ENCODE measurements around the gene CACNA1I.

DNA sequence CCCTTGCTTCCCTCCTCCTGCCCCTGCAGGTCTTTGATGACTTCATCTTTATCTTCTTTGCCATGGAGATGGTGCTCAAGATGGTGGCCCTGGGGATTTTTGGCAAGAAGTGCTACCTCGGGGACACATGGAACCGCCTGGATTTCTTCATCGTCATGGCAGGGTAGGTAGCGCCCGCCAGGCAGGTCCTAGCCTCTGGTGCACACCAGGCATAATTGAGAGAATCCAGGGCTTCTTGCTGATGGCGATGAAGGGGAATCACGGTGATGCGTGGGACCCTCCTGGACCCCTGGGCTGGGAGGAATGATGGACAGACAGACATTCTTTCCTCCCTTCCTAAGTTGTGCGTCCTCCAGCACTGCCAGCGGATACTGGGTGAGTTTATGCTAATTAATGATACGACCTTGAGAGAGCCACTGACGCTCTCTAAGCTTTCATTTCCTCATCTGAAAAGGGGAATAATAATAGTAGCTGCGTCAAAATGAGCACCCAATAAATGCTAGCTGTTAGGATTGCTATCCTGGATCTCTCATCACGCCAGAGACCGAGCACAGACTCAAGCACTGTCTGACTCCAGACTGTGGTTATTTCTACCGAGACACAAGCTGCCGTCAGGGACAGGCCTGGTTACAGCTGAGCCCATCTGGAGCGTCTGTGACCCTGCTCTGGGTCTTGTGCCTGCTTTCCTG is 30.1 kb downstream of the CACNA1I start:
- TF ChIP-seq, protein P1, sequence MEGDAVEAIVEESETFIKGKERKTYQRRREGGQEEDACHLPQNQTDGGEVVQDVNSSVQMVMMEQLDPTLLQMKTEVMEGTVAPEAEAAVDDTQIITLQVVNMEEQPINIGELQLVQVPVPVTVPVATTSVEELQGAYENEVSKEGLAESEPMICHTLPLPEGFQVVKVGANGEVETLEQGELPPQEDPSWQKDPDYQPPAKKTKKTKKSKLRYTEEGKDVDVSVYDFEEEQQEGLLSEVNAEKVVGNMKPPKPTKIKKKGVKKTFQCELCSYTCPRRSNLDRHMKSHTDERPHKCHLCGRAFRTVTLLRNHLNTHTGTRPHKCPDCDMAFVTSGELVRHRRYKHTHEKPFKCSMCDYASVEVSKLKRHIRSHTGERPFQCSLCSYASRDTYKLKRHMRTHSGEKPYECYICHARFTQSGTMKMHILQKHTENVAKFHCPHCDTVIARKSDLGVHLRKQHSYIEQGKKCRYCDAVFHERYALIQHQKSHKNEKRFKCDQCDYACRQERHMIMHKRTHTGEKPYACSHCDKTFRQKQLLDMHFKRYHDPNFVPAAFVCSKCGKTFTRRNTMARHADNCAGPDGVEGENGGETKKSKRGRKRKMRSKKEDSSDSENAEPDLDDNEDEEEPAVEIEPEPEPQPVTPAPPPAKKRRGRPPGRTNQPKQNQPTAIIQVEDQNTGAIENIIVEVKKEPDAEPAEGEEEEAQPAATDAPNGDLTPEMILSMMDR (IDR thresholded peaks at IDR 0.05; ENCODE audit: poor library complexity), result no peak
- TF ChIP-seq EZH2phosphoT487 (IDR thresholded peaks at IDR 0.05; ENCODE audit: low read depth, severe bottlenecking, unreplicated experiment), result no peak
- TF ChIP-seq EZH2 (IDR thresholded peaks at IDR 0.05; ENCODE audit: borderline replicate concordance), result no peak
